IPS-15b (cell line): ENCODE data around the gene SAA1.

Source experiments
- H3K27me3 ChIP-seq: one replicate; pipeline ENCODE4 v1.6.1; 2013; ENCODE audit warnings: low read length; ENCODE audit not compliant: control insufficient read depth, insufficient read depth
- H3K36me3 ChIP-seq: one replicate; pipeline ENCODE4 v1.6.1; 2013; ENCODE audit warnings: low read length; ENCODE audit not compliant: control insufficient read depth, insufficient read depth
- H3K4me1 ChIP-seq: one replicate; pipeline ENCODE4 v1.6.1; 2013; ENCODE audit warnings: mild to moderate bottlenecking, low read length; ENCODE audit not compliant: control insufficient read depth, insufficient read depth
- H3K4me3 ChIP-seq: one replicate; pipeline ENCODE4 v1.5.1; 2013; ENCODE audit warnings: low read depth, low read length
- H3K9ac ChIP-seq: one replicate; pipeline ENCODE4 v1.6.1; 2013; ENCODE audit warnings: low read depth, mild to moderate bottlenecking, low read length
- H3K9me3 ChIP-seq: one replicate; pipeline ENCODE4 v1.6.1; 2013; ENCODE audit warnings: mild to moderate bottlenecking, low read length; ENCODE audit not compliant: control insufficient read depth, insufficient read depth

Gene SAA1

GRCh38 chr11:18314784-18315523 lies 48.9 kb downstream of the SAA1 start:
- H3K9me3 ChIP-seq, result no peaks in the 10 kb centered on the region
- H3K4me3 ChIP-seq, result no peak overlapping the region
- H3K9ac ChIP-seq, result no peak overlapping the region
- no peaks in the 10 kb centered on the region for H3K27me3 ChIP-seq
- peaks cover 4% of the 10 kb centered on the region for H3K36me3 ChIP-seq
- H3K4me1 ChIP-seq, result peaks cover 6% of the 10 kb centered on the region

- Histone ChIP-seq H3K4me3 (no peak overlapping the region), H3K9me3 (no peaks in the 10 kb centered on the region), H3K4me1 (peaks cover 11% of the 10 kb centered on the region), H3K36me3 (peaks cover 4% of the 10 kb centered on the region), H3K27me3 (no peaks in the 10 kb centered on the region), H3K9ac (no peak overlapping the region)
These were observed 49.8 kb downstream of the SAA1 start for GRCh38 chr11:18315893-18316292.

- Histone ChIP-seq H3K4me1 (peaks cover 11% of the 10 kb centered on the region), H3K27me3 (no peaks in the 10 kb centered on the region), H3K9ac (no peak overlapping the region), H3K36me3 (peaks cover 4% of the 10 kb centered on the region), H3K9me3 (no peaks in the 10 kb centered on the region), H3K4me3 (no peak overlapping the region)
These were observed 51.5 kb downstream of the SAA1 start for GRCh38 chr11:18317551-18317950.
